ENCODE data around the gene MAGEB10. TPM values are rescaled to one million over a fixed set of nuclear protein-coding genes. Genes with fewer than 3 reads are reported as not detected.

Gene MAGEB10
- total RNA-seq, 2 experiments from 2014 or later, result not detected

DNA sequence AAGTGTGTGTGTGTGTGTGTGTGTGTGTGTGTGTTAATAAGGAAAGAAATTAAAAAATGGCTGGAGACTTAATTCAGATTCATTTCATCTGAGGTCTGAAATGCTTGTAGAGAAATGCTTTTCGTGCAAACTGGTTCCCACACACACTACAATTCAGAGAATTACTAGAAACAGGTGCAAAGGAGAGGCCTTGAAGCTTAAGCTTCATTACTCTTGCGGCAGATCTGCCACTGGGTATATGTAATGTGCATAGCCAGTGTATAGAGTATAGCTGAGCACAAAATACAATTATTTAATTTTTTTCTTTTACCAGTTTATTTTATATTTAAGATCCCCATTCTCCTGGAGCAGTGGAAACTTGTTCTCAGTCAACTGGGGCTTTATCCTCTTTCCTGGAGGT lies 31.8 kb upstream of the MAGEB10 start:
- no peak overlapping the region for H3K27ac Mint-ChIP-seq
- CTCF ChIA-PET, result no interaction called here
- no peaks in the 10 kb centered on the region for H3K4me1 Mint-ChIP-seq (ENCODE audit: low read depth)
- H3K36me3 Mint-ChIP-seq (ENCODE audit: low read depth), result no peaks in the 10 kb centered on the region
- no peak overlapping the region for H3K4me3 ChIP-seq (ENCODE audit: low read length)
- DNase-seq (no peak), ATAC-seq (ENCODE audit: poor library complexity) (no peak)
- H3K27me3 Mint-ChIP-seq, result no peaks in the 10 kb centered on the region
- TF ChIP-seq, protein P1, sequence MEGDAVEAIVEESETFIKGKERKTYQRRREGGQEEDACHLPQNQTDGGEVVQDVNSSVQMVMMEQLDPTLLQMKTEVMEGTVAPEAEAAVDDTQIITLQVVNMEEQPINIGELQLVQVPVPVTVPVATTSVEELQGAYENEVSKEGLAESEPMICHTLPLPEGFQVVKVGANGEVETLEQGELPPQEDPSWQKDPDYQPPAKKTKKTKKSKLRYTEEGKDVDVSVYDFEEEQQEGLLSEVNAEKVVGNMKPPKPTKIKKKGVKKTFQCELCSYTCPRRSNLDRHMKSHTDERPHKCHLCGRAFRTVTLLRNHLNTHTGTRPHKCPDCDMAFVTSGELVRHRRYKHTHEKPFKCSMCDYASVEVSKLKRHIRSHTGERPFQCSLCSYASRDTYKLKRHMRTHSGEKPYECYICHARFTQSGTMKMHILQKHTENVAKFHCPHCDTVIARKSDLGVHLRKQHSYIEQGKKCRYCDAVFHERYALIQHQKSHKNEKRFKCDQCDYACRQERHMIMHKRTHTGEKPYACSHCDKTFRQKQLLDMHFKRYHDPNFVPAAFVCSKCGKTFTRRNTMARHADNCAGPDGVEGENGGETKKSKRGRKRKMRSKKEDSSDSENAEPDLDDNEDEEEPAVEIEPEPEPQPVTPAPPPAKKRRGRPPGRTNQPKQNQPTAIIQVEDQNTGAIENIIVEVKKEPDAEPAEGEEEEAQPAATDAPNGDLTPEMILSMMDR (IDR thresholded peaks at IDR 0.05), result no peak
- intact Hi-C loops (cut with DNase I, micrococcal nuclease), result no loop called here
- H3K27ac ChIP-seq (ENCODE audit: low read depth in 1 of 2, low read length in 2 of 2), result no peak overlapping the region
- no peaks in the 10 kb centered on the region for H3K9me3 ChIP-seq (ENCODE audit: control insufficient read depth in 1 of 2, insufficient read depth in 1 of 2, low read length in 2 of 2)
- H3K36me3 ChIP-seq (ENCODE audit: insufficient read depth, low read length), result no peaks in the 10 kb centered on the region
- POLR2A ChIA-PET, result no interaction called here
- H3K4me1 ChIP-seq (ENCODE audit: insufficient read depth, low read length), result no peaks in the 10 kb centered on the region
- H3K4me3 Mint-ChIP-seq, result no peak overlapping the region
- no peaks in the 10 kb centered on the region for H3K27me3 ChIP-seq (ENCODE audit: control insufficient read depth in 1 of 2, insufficient read depth in 2 of 2, low read length in 2 of 2)
- H3K9me3 Mint-ChIP-seq, result peaks cover 2% of the 10 kb centered on the region

DNA sequence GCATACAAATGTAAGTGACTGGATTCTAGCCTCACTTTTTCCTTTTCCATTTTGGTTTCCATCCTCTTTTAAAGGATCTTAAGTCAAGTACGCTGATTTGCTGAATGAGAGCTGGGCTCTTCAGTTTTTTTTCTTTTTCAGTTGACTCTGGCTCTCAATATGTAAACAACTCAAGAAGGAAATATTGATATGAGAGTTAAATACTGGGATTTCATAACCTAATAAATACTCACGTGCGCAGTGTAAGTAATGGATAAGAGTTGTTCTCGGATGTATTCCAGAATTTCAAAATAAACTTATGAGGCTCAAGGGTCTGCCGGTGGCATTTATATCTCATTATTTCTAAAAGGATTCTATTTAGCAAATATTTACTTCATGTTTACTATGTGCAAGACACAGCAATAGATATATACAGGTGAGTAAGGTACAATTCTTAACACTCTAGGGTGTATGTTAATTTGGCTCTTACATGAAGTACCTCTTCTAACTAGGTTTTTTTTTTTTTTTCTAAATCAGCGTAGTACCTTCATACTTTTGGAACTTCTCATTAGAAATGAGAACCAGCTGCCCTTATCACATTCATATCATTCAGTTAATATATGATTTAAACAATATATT lies 11.0 kb upstream of the MAGEB10 start:
- no peaks in the 10 kb centered on the region for H3K27me3 Mint-ChIP-seq
- CTCF ChIA-PET, result no interaction called here
- no peaks in the 10 kb centered on the region for H3K4me1 ChIP-seq (ENCODE audit: insufficient read depth, low read length)
- H3K4me1 Mint-ChIP-seq (ENCODE audit: low read depth), result no peaks in the 10 kb centered on the region
- DNase-seq (no peak), ATAC-seq (ENCODE audit: poor library complexity) (no peak)
- H3K9me3 Mint-ChIP-seq, result no peaks in the 10 kb centered on the region
- no peaks in the 10 kb centered on the region for H3K36me3 Mint-ChIP-seq (ENCODE audit: low read depth)
- TF ChIP-seq, protein P1 (IDR thresholded peaks at IDR 0.05), result no peak
- intact Hi-C loops (cut with DNase I, micrococcal nuclease), result no loop called here
- no peak overlapping the region for H3K4me3 ChIP-seq (ENCODE audit: low read length)
- H3K36me3 ChIP-seq (ENCODE audit: insufficient read depth, low read length), result no peaks in the 10 kb centered on the region
- H3K27me3 ChIP-seq (ENCODE audit: control insufficient read depth in 1 of 2, insufficient read depth in 2 of 2, low read length in 2 of 2), result no peaks in the 10 kb centered on the region
- POLR2A ChIA-PET, result no interaction called here
- H3K4me3 Mint-ChIP-seq, result no peak overlapping the region
- no peak overlapping the region for H3K27ac ChIP-seq (ENCODE audit: low read depth in 1 of 2, low read length in 2 of 2)
- H3K9me3 ChIP-seq (ENCODE audit: control insufficient read depth in 1 of 2, insufficient read depth in 1 of 2, low read length in 2 of 2), result no peaks in the 10 kb centered on the region
- no peak overlapping the region for H3K27ac Mint-ChIP-seq

DNA sequence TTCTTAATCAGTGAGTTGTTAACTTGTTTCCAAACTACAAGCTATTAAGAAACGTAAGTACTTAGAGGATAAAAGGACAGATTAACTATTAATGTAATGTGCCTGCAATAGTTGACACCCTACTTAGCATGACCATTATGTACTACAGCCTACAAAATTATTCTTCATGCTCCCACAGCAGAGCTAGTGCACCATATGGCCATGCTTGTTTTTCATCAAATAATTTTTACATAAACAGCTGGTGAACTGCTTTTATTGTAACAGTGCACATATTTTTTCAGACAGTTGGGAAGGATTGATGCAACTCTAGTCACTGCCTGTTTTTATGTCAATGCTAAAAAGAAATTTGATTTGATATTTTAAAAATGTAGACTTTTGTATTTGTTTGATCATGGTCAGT lies 10.2 kb upstream of the MAGEB10 start:
- no peaks in the 10 kb centered on the region for H3K27me3 ChIP-seq (ENCODE audit: control insufficient read depth in 1 of 2, insufficient read depth in 2 of 2, low read length in 2 of 2)
- Mint-ChIP-seq H3K36me3 (ENCODE audit: low read depth) (no peaks in the 10 kb centered on the region), H3K27ac (no peak overlapping the region), H3K4me3 (no peak overlapping the region), H3K4me1 (ENCODE audit: low read depth) (no peaks in the 10 kb centered on the region), H3K27me3 (no peaks in the 10 kb centered on the region), H3K9me3 (no peaks in the 10 kb centered on the region)
- no peaks in the 10 kb centered on the region for H3K9me3 ChIP-seq (ENCODE audit: control insufficient read depth in 1 of 2, insufficient read depth in 1 of 2, low read length in 2 of 2)
- no peak for DNase-seq
- no peaks in the 10 kb centered on the region for H3K36me3 ChIP-seq (ENCODE audit: insufficient read depth, low read length)
- ATAC-seq (ENCODE audit: poor library complexity), result no peak
- H3K4me3 ChIP-seq (ENCODE audit: low read length), result no peak overlapping the region
- intact Hi-C loops (cut with DNase I, micrococcal nuclease), result no loop called here
- POLR2A ChIA-PET, result no interaction called here
- TF ChIP-seq, protein P1 (IDR thresholded peaks at IDR 0.05), result no peak
- CTCF ChIA-PET, result no interaction called here
- H3K27ac ChIP-seq (ENCODE audit: low read depth in 1 of 2, low read length in 2 of 2), result no peak overlapping the region
- H3K4me1 ChIP-seq (ENCODE audit: insufficient read depth, low read length), result no peaks in the 10 kb centered on the region
